Measurements from ENCODE around the gene ADGRL1. TPM values are rescaled to one million over a fixed set of nuclear protein-coding genes. Genes with fewer than 3 reads are reported as not detected.
A peak's percentile ranks its signal among the peaks of the same experiment; 100 is the strongest.
"Not testable (repeated sequence)": the region's sequence is repeated elsewhere in the genome, so short reads cannot be mapped to it uniquely, and the experiment has no call there.

ADGRL1 gene
- total RNA-seq, 1 experiment from 2014 or later, result 39.3 TPM

GRCh38 chr19:14206737-14207726 lies 1.1 kb upstream of the ADGRL1 start:
- H3K27ac ChIP-seq (ENCODE audit: low read length), result peak overlapping the region; percentile 82
- H3K27me3 ChIP-seq (ENCODE audit: low read length), result peaks cover 11% of the 10 kb centered on the region; the same call in 1 of the 2 replicates
- ATAC-seq (peak; percentile 75), DNase-seq (peak; percentile 97)
- peak overlapping the region; percentile 82 for H3K9ac ChIP-seq (ENCODE audit: low read length)
- H3K4me3 ChIP-seq (ENCODE audit: low read length), result peak overlapping the region; percentile 81
- H3K4me1 ChIP-seq (ENCODE audit: insufficient read depth, low read length); BruUV-seq (replicated peaks); H3F3A ChIP-seq (ENCODE audit: low read length, unreplicated experiment); H3K36me3 ChIP-seq (ENCODE audit: low read depth, low read length); CTCF ChIA-PET; H3K9me3 ChIP-seq (ENCODE audit: low read length); H3K9me2 ChIP-seq (replicated peaks; ENCODE audit: low read length); POLR2A ChIA-PET (ENCODE audit: unreplicated experiment); H4K20me1 ChIP-seq (ENCODE audit: low read length): not testable (repeated sequence)
- intact Hi-C loops (cut with micrococcal nuclease), result loop anchor here (2.0 to 5.0 kb wide), 2 partner anchors 58 to 70 kb away; partner anchors contain the start of gene ASF1B
- peaks cover 38% of the 10 kb centered on the region for H3K79me2 ChIP-seq (ENCODE audit: low read length)
- peak overlapping the region; percentile 98 for H3K4me2 ChIP-seq (ENCODE audit: low read length)
- H2AFZ ChIP-seq (ENCODE audit: low read length), result peak overlapping the region; percentile 100

DNA sequence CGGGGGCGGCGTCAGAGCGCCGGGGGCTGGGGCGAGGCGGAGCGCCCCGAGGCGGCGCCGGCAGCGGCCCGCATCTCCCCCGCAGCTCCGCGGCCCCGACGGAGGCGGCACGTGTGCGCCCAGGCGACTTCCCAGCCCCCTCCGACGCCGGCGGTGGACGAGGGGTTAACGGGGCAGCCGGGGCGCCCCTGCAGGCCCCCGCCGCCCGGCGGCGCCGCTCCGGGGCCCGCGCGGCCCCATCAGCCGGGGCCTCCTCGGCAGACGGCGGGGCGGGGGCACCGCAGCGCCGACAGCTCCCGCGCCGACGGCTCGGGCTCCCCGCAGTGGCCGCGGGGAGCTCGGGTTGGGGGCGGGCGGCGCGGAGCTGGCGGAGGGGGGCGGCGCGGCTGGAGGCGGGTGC lies 339 bp upstream of the ADGRL1 start:
- intact Hi-C loops (cut with micrococcal nuclease), result loop anchor here (2.0 to 5.0 kb wide), 2 partner anchors 58 to 69 kb away; partner anchors contain the start of gene ASF1B
- H3K9ac ChIP-seq (ENCODE audit: low read length); POLR2A ChIA-PET (ENCODE audit: unreplicated experiment); H2AFZ ChIP-seq (ENCODE audit: low read length); H3K9me3 ChIP-seq (ENCODE audit: low read length); DNase-seq; H3K36me3 ChIP-seq (ENCODE audit: low read depth, low read length); H3K9me2 ChIP-seq (replicated peaks; ENCODE audit: low read length); ATAC-seq; H3K4me1 ChIP-seq (ENCODE audit: insufficient read depth, low read length); H3F3A ChIP-seq (ENCODE audit: low read length, unreplicated experiment); H3K27ac ChIP-seq (ENCODE audit: low read length); H4K20me1 ChIP-seq (ENCODE audit: low read length); BruUV-seq (replicated peaks); CTCF ChIA-PET: not testable (repeated sequence)
- Histone ChIP-seq H3K27me3 (ENCODE audit: low read length) (peaks cover 11% of the 10 kb centered on the region; the same call in 1 of the 2 replicates), H3K4me2 (ENCODE audit: low read length) (0 out of 2 replicates have a peak overlapping the region, but pooled peaks have one; percentile 90), H3K79me2 (ENCODE audit: low read length) (peaks cover 46% of the 10 kb centered on the region), H3K4me3 (ENCODE audit: low read length) (peak overlapping the region; percentile 86)

DNA sequence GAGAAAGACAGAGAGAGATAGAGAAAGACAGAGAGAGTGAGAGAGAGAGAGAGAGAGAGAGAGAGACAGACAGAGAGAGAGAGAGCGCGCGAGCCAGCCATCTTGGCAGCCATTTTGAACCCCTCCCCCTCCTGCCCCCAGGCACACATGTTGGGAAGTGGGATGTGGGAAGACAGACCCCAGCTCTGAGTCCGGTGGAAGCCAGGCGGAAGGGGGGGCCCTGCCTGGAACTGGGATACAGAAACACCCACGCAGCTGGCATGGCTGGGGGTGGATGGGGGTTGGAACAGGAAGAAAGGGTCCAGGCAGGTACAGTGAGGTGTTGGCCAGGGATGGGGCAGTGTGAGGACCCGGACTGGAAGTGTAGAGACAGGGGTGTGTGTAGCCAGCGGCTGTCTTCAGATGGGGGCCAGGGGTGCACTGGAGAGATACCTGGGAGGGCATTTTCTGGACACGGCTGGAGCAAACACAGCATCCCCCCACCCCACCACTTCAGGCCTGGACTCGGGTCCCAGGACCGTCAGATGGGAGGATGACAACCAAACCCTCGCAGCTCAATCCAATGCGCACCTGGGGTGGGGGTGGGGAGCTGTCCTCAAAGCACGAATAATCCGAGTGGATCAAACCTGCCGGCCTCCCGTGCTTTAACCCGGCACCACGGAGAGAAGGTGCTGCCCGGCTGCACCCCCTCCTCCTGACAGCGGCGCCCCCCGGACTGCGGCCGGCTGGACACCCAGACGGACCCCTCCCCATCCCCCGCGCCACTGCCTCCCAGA lies 1.1 kb downstream of the ADGRL1 start:
- intact Hi-C loops (cut with micrococcal nuclease), result loop anchor here (5.0 kb wide), 1 partner anchor 68 kb away; the partner anchor contains the start of gene ASF1B
- H3K9me2 ChIP-seq (replicated peaks; ENCODE audit: low read length); H3K4me1 ChIP-seq (ENCODE audit: insufficient read depth, low read length); H3K27me3 ChIP-seq (ENCODE audit: low read length); H4K20me1 ChIP-seq (ENCODE audit: low read length); POLR2A ChIA-PET (ENCODE audit: unreplicated experiment); H3K9me3 ChIP-seq (ENCODE audit: low read length); H3F3A ChIP-seq (ENCODE audit: low read length, unreplicated experiment); DNase-seq; ATAC-seq; H3K36me3 ChIP-seq (ENCODE audit: low read depth, low read length); H3K27ac ChIP-seq (ENCODE audit: low read length); CTCF ChIA-PET: not testable (repeated sequence)
- Histone ChIP-seq H3K9ac (ENCODE audit: low read length) (peak overlapping the region; percentile 53; the same call in 1 of the 2 replicates), H2AFZ (ENCODE audit: low read length) (peak overlapping the region; percentile 69; the same call in 1 of the 2 replicates), H3K4me2 (ENCODE audit: low read length) (peak overlapping the region; percentile 90), H3K4me3 (ENCODE audit: low read length) (peak overlapping the region; percentile 86), H3K79me2 (ENCODE audit: low read length) (peaks cover 59% of the 10 kb centered on the region)
- TSS peak; percentile 35 for BruUV-seq (replicated peaks)

- DNase-seq; H3K4me1 ChIP-seq (ENCODE audit: insufficient read depth, low read length); POLR2A ChIA-PET (ENCODE audit: unreplicated experiment); H3K9me2 ChIP-seq (replicated peaks; ENCODE audit: low read length); H3K9me3 ChIP-seq (ENCODE audit: low read length); H3K27me3 ChIP-seq (ENCODE audit: low read length); H3K36me3 ChIP-seq (ENCODE audit: low read depth, low read length); intact Hi-C loops (cut with micrococcal nuclease); H2AFZ ChIP-seq (ENCODE audit: low read length); BruUV-seq (replicated peaks); H4K20me1 ChIP-seq (ENCODE audit: low read length); H3F3A ChIP-seq (ENCODE audit: low read length, unreplicated experiment); CTCF ChIA-PET; H3K9ac ChIP-seq (ENCODE audit: low read length); H3K27ac ChIP-seq (ENCODE audit: low read length); ATAC-seq: not testable (repeated sequence)
- Histone ChIP-seq H3K4me3 (ENCODE audit: low read length) (peak overlapping the region; percentile 86; the same call in 1 of the 2 replicates), H3K79me2 (ENCODE audit: low read length) (peaks cover 64% of the 10 kb centered on the region), H3K4me2 (ENCODE audit: low read length) (peak overlapping the region; percentile 90)
Measured at GRCh38 chr19:14204219-14204618, 1.8 kb downstream of the ADGRL1 start.

DNA sequence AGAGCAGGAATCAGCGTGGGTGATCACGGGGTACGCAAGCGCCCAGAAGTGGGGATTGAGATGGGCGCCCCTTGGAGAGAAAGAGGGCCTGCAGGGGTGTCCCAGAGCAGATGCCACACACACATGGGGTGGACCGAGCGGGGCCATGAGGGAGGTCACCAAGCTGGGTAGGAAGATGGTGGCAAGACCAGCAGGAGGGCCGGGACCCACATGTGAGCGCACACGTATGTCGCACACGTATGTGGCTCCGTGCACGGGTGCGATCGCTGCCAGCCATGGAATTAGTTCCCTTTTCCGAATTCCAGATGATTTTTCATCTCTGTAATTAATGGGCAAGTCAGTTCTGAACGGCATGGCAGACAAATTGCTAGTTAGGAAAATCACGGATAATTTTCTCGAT lies 2.2 kb downstream of the ADGRL1 start:
- H3F3A ChIP-seq (ENCODE audit: low read length, unreplicated experiment); H3K27ac ChIP-seq (ENCODE audit: low read length); H3K9me3 ChIP-seq (ENCODE audit: low read length); H3K4me1 ChIP-seq (ENCODE audit: insufficient read depth, low read length); H3K27me3 ChIP-seq (ENCODE audit: low read length); H3K4me3 ChIP-seq (ENCODE audit: low read length); CTCF ChIA-PET; H3K36me3 ChIP-seq (ENCODE audit: low read depth, low read length); H3K4me2 ChIP-seq (ENCODE audit: low read length); ATAC-seq; intact Hi-C loops (cut with micrococcal nuclease); BruUV-seq (replicated peaks); H3K9ac ChIP-seq (ENCODE audit: low read length); H3K9me2 ChIP-seq (replicated peaks; ENCODE audit: low read length); H2AFZ ChIP-seq (ENCODE audit: low read length); DNase-seq; POLR2A ChIA-PET (ENCODE audit: unreplicated experiment); H4K20me1 ChIP-seq (ENCODE audit: low read length): not testable (repeated sequence)
- H3K79me2 ChIP-seq (ENCODE audit: low read length), result peaks cover 69% of the 10 kb centered on the region
